GM12878 (cell line): ENCODE data around the gene TIMP2. TPM values are rescaled to one million over a fixed set of nuclear protein-coding genes. Genes with fewer than 3 reads are reported as not detected.

Source experiments
- ATAC-seq: fragments of 200-7000 bp; cut with Tn5 transposase; 3 replicates; pipeline ENCODE4 v1.9.1; 2020; ENCODE audit warnings: mild to moderate bottlenecking, moderate library complexity
- BruUV-seq: library from RNA; stranded (reverse); fragments of 400-500 nt; replicated peaks from 2 replicates; lab custom pipeline; 2021; lab: Mats Ljungman, UMichigan
- CTCF ChIA-PET: fragments of 300-600 bp; sonication (Branson Sonifier 250); formaldehyde crosslinking; extraction: SDS; loops from one replicate; lab custom pipeline; 2021; ENCODE audit warnings: inconsistent platforms; lab: Yijun Ruan, JAX
- POLR2A ChIA-PET: fragments of 350-600 bp; formaldehyde crosslinking; extraction: SDS; loops from one replicate; lab custom pipeline; 2021; ENCODE audit warnings: inconsistent platforms; lab: Charles Lee
- RAD21 ChIA-PET: fragments of 300-600 bp; sonication (Branson Sonifier 250); formaldehyde crosslinking; loops from one replicate; lab custom pipeline; 2023; ENCODE audit warnings: antibody characterized with exemption; ENCODE audit not compliant: unreplicated experiment; lab: Charles Lee
- SMC1A ChIA-PET: fragments of 300-600 bp; sonication (Branson Sonifier 250); formaldehyde crosslinking; loops from one replicate; lab custom pipeline; 2023; ENCODE audit not compliant: unreplicated experiment, uncharacterized antibody; lab: Charles Lee
- DNase-seq: peaks from one replicate; pipeline ENCODE4 v3.0.0-alpha.2; 2011; ENCODE audit warnings: low read depth, low spot score
- FAIRE-seq: peaks from 3 replicates; lab custom pipeline; 2011; peaks lifted over from hg19 to GRCh38; lab: Jason Lieb, UNC
- H2AFZ ChIP-seq: 2 replicates; pipeline ENCODE4 v1.6.0; 2011; ENCODE audit warnings: low read depth, low read length, control low read depth; ENCODE audit not compliant: control insufficient read depth
- H3K27ac ChIP-seq: 2 replicates; pipeline ENCODE4 v1.5.1; 2011; ENCODE audit warnings: control low read depth; ENCODE audit not compliant: control insufficient read depth, insufficient read depth
- H3K27me3 ChIP-seq, 2 experiments: replicated peaks in 1 of 2; 2 replicates each; pipeline versions ENCODE4 v1.6.0 to v1.6.1; 2011; ENCODE audit warnings: low read length in 1 of 2; ENCODE audit not compliant: control insufficient read depth in 2 of 2, insufficient read depth in 2 of 2
- H3K36me3 ChIP-seq, 2 experiments: 2 replicates each; pipeline ENCODE4 v1.5.1; 2011; ENCODE audit warnings: low read length in 1 of 2; ENCODE audit not compliant: control insufficient read depth in 2 of 2, insufficient read depth in 2 of 2
- H3K4me1 ChIP-seq: 2 replicates; pipeline ENCODE4 v1.6.1; 2011; ENCODE audit warnings: mild to moderate bottlenecking, low read length, moderate library complexity, mixed read lengths; ENCODE audit not compliant: control insufficient read depth, insufficient read depth
- H3K4me2 ChIP-seq: 2 replicates; pipeline ENCODE4 v1.6.0; 2011; ENCODE audit warnings: control low read depth; ENCODE audit not compliant: control insufficient read depth, insufficient read depth
- H3K4me3 ChIP-seq: fragments of 200-600 bp; sonication (generic); 2 replicates; pipeline ENCODE4 v1.5.1; 2016
- H3K79me2 ChIP-seq: 2 replicates; pipeline ENCODE4 v1.6.0; 2011; ENCODE audit warnings: low read length; ENCODE audit not compliant: control insufficient read depth, insufficient read depth
- H3K9ac ChIP-seq: 2 replicates; pipeline ENCODE4 v1.8.0; 2011; ENCODE audit warnings: low read length, control low read depth, mixed read lengths; ENCODE audit not compliant: control insufficient read depth, insufficient read depth
- H3K9me3 ChIP-seq: replicated peaks from 3 replicates; pipeline ENCODE4 v1.5.1; 2011; ENCODE audit warnings: mild to moderate bottlenecking, low read length; ENCODE audit not compliant: control insufficient read depth, insufficient read depth
- H4K20me1 ChIP-seq: 2 replicates; pipeline ENCODE4 v1.6.0; 2011; ENCODE audit not compliant: control insufficient read depth, insufficient read depth
- BHLHE40 ChIP-seq, 2 experiments: fragments of 450-650 bp in 1 of 2; IDR thresholded peaks; 2 replicates each; pipeline ENCODE4 v1.6.1; 2011 to 2017; ENCODE audit warnings: low read depth in 2 of 2, borderline replicate concordance in 1 of 2, improper control_type of control experiment in 1 of 2, low read length in 1 of 2, mild to moderate bottlenecking in 1 of 2
- CBFB ChIP-seq: IDR thresholded peaks from 2 replicates; pipeline ENCODE4 v1.6.1; 2016; ENCODE audit warnings: antibody characterized with exemption, low read depth
- ESRRA ChIP-seq: IDR thresholded peaks from 2 replicates; pipeline ENCODE4 v1.6.1; 2012; ENCODE audit warnings: mild to moderate bottlenecking, low read length, improper control_type of control experiment
- FOXM1 ChIP-seq: IDR thresholded peaks from 2 replicates; pipeline ENCODE4 v1.6.1; 2012; ENCODE audit warnings: low read depth, mild to moderate bottlenecking, inconsistent platforms, low read length, moderate library complexity
- HDAC2 ChIP-seq: fragments of 200-600 bp; sonication (generic); IDR thresholded peaks from 2 replicates; pipeline ENCODE4 v1.6.1; 2017
- MTA2 ChIP-seq: fragments of 450-650 bp; IDR thresholded peaks from 2 replicates; pipeline ENCODE4 v1.6.1; 2016; ENCODE audit warnings: low read depth, mild to moderate bottlenecking, moderate library complexity
- NR2C1 ChIP-seq: fragments of 450-650 bp; IDR thresholded peaks from 2 replicates; pipeline ENCODE4 v1.6.1; 2017; ENCODE audit warnings: antibody characterized with exemption, mild to moderate bottlenecking, moderate library complexity
- NR2F1 ChIP-seq: fragments of 450-650 bp; conservative IDR thresholded peaks from 2 replicates; pipeline ENCODE4 v1.6.1; 2017; ENCODE audit warnings: mild to moderate bottlenecking
- RCOR1 ChIP-seq: conservative IDR thresholded peaks from 2 replicates; pipeline ENCODE4 v1.6.1; 2012; ENCODE audit warnings: low read depth, low read length, improper control_type of control experiment
- YY1 ChIP-seq: IDR thresholded peaks from 2 replicates; pipeline ENCODE4 v1.6.1; 2011; ENCODE audit warnings: low read depth, mild to moderate bottlenecking, low read length
- ZNF24 ChIP-seq: fragments of 450-650 bp; IDR thresholded peaks from 2 replicates; pipeline ENCODE4 v1.6.1; 2017; ENCODE audit warnings: antibody characterized with exemption, mild to moderate bottlenecking
- ZNF274 ChIP-seq: IDR thresholded peaks from one replicate; pipeline ENCODE4 v1.8.0; 2011; ENCODE audit not compliant: insufficient read length, insufficient read depth
- ZNF384 ChIP-seq: IDR thresholded peaks from 2 replicates; pipeline ENCODE4 v1.6.1; 2012; ENCODE audit warnings: low read depth, mild to moderate bottlenecking, low read length, improper control_type of control experiment, borderline replicate concordance
- ZNF622 ChIP-seq: fragments of 450-650 bp; IDR thresholded peaks from 2 replicates; pipeline ENCODE4 v1.6.1; 2017; ENCODE audit warnings: mild to moderate bottlenecking, inconsistent platforms
- WGBS: methylation state at CpG from one replicate; pipeline ENCODE4 v1.1.6; 2016; ENCODE audit warnings: low lambda C conversion rate; ENCODE audit not compliant: insufficient replicate concordance, insufficient coverage; ENCODE audit errors: missing lambda C conversion rate; 5-methylcytosine and 5-hydroxymethylcytosine counted together
- in situ Hi-C: fragments of 300-500 bp; cut with MboI; formaldehyde crosslinking; loops from 9 replicates; pipeline ENCODE4 v1.14.3; 2018; ENCODE audit warnings: mixed read lengths
- intact Hi-C: fragments of 100-400 bp; cut with micrococcal nuclease; formaldehyde crosslinking; loops from one replicate; pipeline ENCODE4 v1.14.2; 2022; ENCODE audit not compliant: unreplicated experiment
- polyA plus RNA-seq, 11 experiments: library from polyadenylated mRNA; depleted of rRNA in 4 of 11; unstranded in 6 of 11; stranded (reverse) in 5 of 11; fragments of >200 nt; fragmentation: Nextera tagmentation in 4 of 11; fragmentation: Illumina TruSeq in 1 of 11; extraction: Ambion mirVana in 4 of 11; extraction: Trizol in 1 of 11; gene quantifications; 1 replicate in 1 of 11; 2 replicates in 10 of 11; pipeline versions ENCODE4 v1.2.1 to v1.2.3, GENCODE V29; 2011 to 2016; ENCODE audit warnings: inconsistent platforms in 2 of 11, missing spikeins in 2 of 11, low read depth in 1 of 11
- total RNA-seq, 4 experiments: library from RNA; depleted of rRNA in 3 of 4; stranded (reverse); fragments of >200 nt in 3 of 4; fragmentation: Illumina TruSeq in 1 of 4; extraction: Trizol in 1 of 4; gene quantifications; 2 replicates each; pipeline versions ENCODE4 v1.2.1 to v1.2.3, GENCODE V29; 2013 to 2021
- TF ChIP-seq, protein P1 (sequence below): IDR thresholded peaks from 2 replicates; pipeline ENCODE4 v1.6.1; 2012; ENCODE audit warnings: mild to moderate bottlenecking, low read depth, low read length

TIMP2 gene
- total and polyA plus RNA-seq, 10 of the 15 experiments (the other 5 are each of a cell fraction or from before 2014, with no cell fraction given), result 0.03 to 0.41 (median 0.04) TPM; not detected in 7

DNA sequence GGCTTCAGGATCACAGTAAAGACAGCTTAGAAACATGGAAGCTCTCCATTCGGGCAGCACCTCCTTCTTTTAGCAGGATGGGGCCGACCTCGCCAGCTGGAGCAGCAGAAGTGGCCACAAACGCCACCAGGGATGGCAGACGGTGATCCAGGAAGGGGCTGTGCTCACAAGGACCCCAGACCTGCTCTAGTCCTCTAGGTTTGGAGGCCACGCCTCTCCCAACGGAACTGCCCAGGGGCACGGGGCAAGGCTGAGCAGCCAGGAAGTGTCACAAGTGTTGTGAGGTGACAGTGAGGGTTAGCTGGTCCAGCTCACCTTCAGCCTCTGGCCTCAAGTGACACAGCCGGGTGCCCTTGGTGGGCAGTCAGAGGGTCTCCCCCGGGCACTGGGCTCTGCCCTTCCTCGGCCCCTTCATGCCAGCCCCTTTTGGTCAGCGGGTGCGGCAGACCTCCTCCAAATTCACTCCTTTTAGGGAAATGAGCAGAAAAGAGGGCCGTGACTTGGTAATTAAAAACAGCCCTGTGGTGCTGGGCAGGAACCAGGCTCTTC is 42.6 kb downstream of the TIMP2 start:
- intact Hi-C loops, result no loop called here
- Histone ChIP-seq H3K9ac (no peak overlapping the region), H3K27ac (no peak overlapping the region), H3K27me3 (peaks cover 0 to 2% of the 10 kb centered on the region in 2 experiments; a peak in 2 of 4 replicates), H3K4me2 (no peak overlapping the region), H3K79me2 (no peaks in the 10 kb centered on the region), H4K20me1 (no peaks in the 10 kb centered on the region), H3K4me3 (no peak overlapping the region), H2AFZ (peak overlapping the region; percentile 67), H3K9me3 (no peaks in the 10 kb centered on the region), H3K4me1 (peaks cover 12% of the 10 kb centered on the region), H3K36me3 (no peaks in the 10 kb centered on the region)
- SMC1A ChIA-PET, result interaction anchor here (0.6 kb wide), 1 partner anchor 35 kb away, joined by 3 read pairs; no protein-coding TSS in a partner anchor
- RAD21 ChIA-PET, result no interaction called here
- CTCF ChIA-PET, result interaction anchor here (1.2 kb wide), 1 partner anchor 16 kb away, joined by 3 read pairs; no protein-coding TSS in a partner anchor
- FAIRE-seq, result no peak
- POLR2A ChIA-PET, result no interaction called here
- in situ Hi-C loops, result no loop called here
- ATAC-seq, result peak; percentile 32; the same call in 2 of the 3 replicates
- WGBS, result 25% methylated on average over 14 of the region's 14 CpGs
- DNase-seq, result no peak
- TF ChIP-seq ZNF274 (no peak), CBFB (no peak), YY1 (no peak), ZNF24 (no peak), ZNF384 (no peak), HDAC2 (no peak), ZNF622 (no peak), MTA2 (no peak), BHLHE40 (IDR thresholded peaks at IDR 0.05; ENCODE audit: borderline replicate concordance in 1 of 2, low read depth in 2 of 2, low read length in 1 of 2) (no peak), NR2F1 (no peak), FOXM1 (no peak), ESRRA (no peak), RCOR1 (no peak), NR2C1 (no peak)
- TF ChIP-seq, protein P1, sequence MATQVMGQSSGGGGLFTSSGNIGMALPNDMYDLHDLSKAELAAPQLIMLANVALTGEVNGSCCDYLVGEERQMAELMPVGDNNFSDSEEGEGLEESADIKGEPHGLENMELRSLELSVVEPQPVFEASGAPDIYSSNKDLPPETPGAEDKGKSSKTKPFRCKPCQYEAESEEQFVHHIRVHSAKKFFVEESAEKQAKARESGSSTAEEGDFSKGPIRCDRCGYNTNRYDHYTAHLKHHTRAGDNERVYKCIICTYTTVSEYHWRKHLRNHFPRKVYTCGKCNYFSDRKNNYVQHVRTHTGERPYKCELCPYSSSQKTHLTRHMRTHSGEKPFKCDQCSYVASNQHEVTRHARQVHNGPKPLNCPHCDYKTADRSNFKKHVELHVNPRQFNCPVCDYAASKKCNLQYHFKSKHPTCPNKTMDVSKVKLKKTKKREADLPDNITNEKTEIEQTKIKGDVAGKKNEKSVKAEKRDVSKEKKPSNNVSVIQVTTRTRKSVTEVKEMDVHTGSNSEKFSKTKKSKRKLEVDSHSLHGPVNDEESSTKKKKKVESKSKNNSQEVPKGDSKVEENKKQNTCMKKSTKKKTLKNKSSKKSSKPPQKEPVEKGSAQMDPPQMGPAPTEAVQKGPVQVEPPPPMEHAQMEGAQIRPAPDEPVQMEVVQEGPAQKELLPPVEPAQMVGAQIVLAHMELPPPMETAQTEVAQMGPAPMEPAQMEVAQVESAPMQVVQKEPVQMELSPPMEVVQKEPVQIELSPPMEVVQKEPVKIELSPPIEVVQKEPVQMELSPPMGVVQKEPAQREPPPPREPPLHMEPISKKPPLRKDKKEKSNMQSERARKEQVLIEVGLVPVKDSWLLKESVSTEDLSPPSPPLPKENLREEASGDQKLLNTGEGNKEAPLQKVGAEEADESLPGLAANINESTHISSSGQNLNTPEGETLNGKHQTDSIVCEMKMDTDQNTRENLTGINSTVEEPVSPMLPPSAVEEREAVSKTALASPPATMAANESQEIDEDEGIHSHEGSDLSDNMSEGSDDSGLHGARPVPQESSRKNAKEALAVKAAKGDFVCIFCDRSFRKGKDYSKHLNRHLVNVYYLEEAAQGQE, result no peak
- no TSS peak for BruUV-seq
